Suprapubic skin (tissue), 3 donors: Measurements from ENCODE around the gene CHAF1A.

ENCODE experiments used
- CTCF ChIP-seq, 2 donors: fragments of 200-600 bp in 1 of 2; fragments of 450-650 bp in 1 of 2; sonication (generic) in 1 of 2; IDR thresholded peaks; one replicate each; pipeline ENCODE4 v1.5.1; 2016 to 2019; ENCODE audit warnings: antibody characterized with exemption in 2 of 2, mild to moderate bottlenecking in 1 of 2, moderate library complexity in 1 of 2
- EP300 ChIP-seq: sonication (generic); formaldehyde crosslinking; IDR thresholded peaks from one replicate; pipeline ENCODE4 v1.6.1; 2017; ENCODE audit warnings: antibody characterized with exemption
- POLR2A ChIP-seq, 2 donors: fragments of 450-650 bp; IDR thresholded peaks; one replicate each; pipeline ENCODE4 v1.6.1; 2017; ENCODE audit warnings: antibody characterized with exemption in 2 of 2, mild to moderate bottlenecking in 2 of 2, moderate library complexity in 2 of 2

GRCh38 chr19:4491446-4491845, 89.0 kb downstream of the CHAF1A start:
- TF ChIP-seq POLR2A (IDR thresholded peaks at IDR 0.05) (no peak), EP300 (no peak), CTCF (IDR thresholded peaks at IDR 0.05) (no peak)
